Loucy (cell line): ENCODE results near the gene LCE2D.

ENCODE experiments used
- H2AFZ ChIP-seq: fragments of 200-600 bp; sonication (generic); 2 replicates; pipeline ENCODE4 v1.6.0; 2016; ENCODE audit warnings: antibody characterized with exemption, mild to moderate bottlenecking, low read length, moderate library complexity
- H3F3A ChIP-seq: fragments of 200-600 bp; 2 replicates; pipeline ENCODE4 v1.6.0; 2016; ENCODE audit warnings: antibody characterized with exemption, low read depth, mild to moderate bottlenecking
- H3K27me3 ChIP-seq: fragments of 200-600 bp; sonication (generic); 2 replicates; pipeline ENCODE4 v1.6.1; 2014; ENCODE audit warnings: low read length, mild to moderate bottlenecking; ENCODE audit not compliant: insufficient read depth, poor library complexity, severe bottlenecking
- H3K36me3 ChIP-seq: fragments of 200-600 bp; sonication (generic); 2 replicates; pipeline ENCODE4 v1.6.1; 2016; ENCODE audit warnings: low read length; ENCODE audit not compliant: insufficient read depth
- H3K4me1 ChIP-seq: fragments of 200-600 bp; sonication (generic); 2 replicates; pipeline ENCODE4 v1.5.1; 2014; ENCODE audit warnings: low read length, mild to moderate bottlenecking; ENCODE audit not compliant: insufficient read depth, poor library complexity, severe bottlenecking
- H3K4me2 ChIP-seq: fragments of 200-600 bp; sonication (generic); 2 replicates; pipeline ENCODE4 v1.6.0; 2014; ENCODE audit warnings: antibody characterized with exemption, low read length, low read depth, mild to moderate bottlenecking; ENCODE audit not compliant: poor library complexity, severe bottlenecking
- H3K4me3 ChIP-seq: fragments of 200-600 bp; sonication (generic); 2 replicates; pipeline ENCODE4 v1.5.1; 2014; ENCODE audit warnings: low read length, mild to moderate bottlenecking, mixed read lengths; ENCODE audit not compliant: poor library complexity, severe bottlenecking
- H3K79me2 ChIP-seq: fragments of 200-600 bp; sonication (generic); 2 replicates; pipeline ENCODE4 v1.6.1; 2014; ENCODE audit warnings: low read length; ENCODE audit not compliant: insufficient read depth
- H3K9ac ChIP-seq: fragments of 200-600 bp; sonication (generic); 2 replicates; pipeline ENCODE4 v1.6.0; 2014; ENCODE audit warnings: mild to moderate bottlenecking, low read depth, low read length, moderate library complexity; ENCODE audit not compliant: poor library complexity, severe bottlenecking
- H3K9me2 ChIP-seq: fragments of 200-600 bp; sonication (generic); replicated peaks from 2 replicates; pipeline ENCODE4 v1.6.1; 2016; ENCODE audit warnings: low read depth, low read length, mixed read lengths
- H3K9me3 ChIP-seq: fragments of 200-600 bp; sonication (generic); 2 replicates; pipeline ENCODE4 v1.6.1; 2014; ENCODE audit warnings: mild to moderate bottlenecking, antibody characterized with exemption, low read length, low read depth; ENCODE audit not compliant: insufficient read depth
- H4K20me1 ChIP-seq: fragments of 200-600 bp; sonication (generic); 2 replicates; pipeline ENCODE4 v1.6.0; 2014; ENCODE audit warnings: antibody characterized with exemption, low read length, mild to moderate bottlenecking; ENCODE audit not compliant: insufficient read depth, poor library complexity, severe bottlenecking
- EZH2phosphoT487 ChIP-seq: fragments of 200-600 bp; IDR thresholded peaks from 2 replicates; pipeline ENCODE4 v1.6.1; 2018; ENCODE audit warnings: antibody characterized with exemption, mild to moderate bottlenecking, moderate library complexity, borderline replicate concordance
- TF ChIP-seq, protein P1 (sequence below): fragments of 200-600 bp; sonication (generic); conservative IDR thresholded peaks from 2 replicates; pipeline ENCODE4 v1.5.1; 2014; ENCODE audit warnings: mild to moderate bottlenecking, antibody characterized with exemption, low read length

Gene LCE2D

GRCh38 chr1:152630596-152630995, 32.6 kb upstream of the LCE2D start:
- no peaks in the 10 kb centered on the region for H3K36me3 ChIP-seq
- H3K79me2 ChIP-seq: no peaks in the 10 kb centered on the region
- no peaks in the 10 kb centered on the region for H3K4me1 ChIP-seq
- no peaks in the 10 kb centered on the region for H3K9me3 ChIP-seq
- no peaks in the 10 kb centered on the region for H4K20me1 ChIP-seq
- H3F3A ChIP-seq: no peaks in the 10 kb centered on the region
- H3K9me2 ChIP-seq: no peaks in the 10 kb centered on the region
- H3K4me3 ChIP-seq: no peak overlapping the region
- no peak overlapping the region for H2AFZ ChIP-seq
- no peaks in the 10 kb centered on the region for H3K27me3 ChIP-seq
- TF ChIP-seq, protein P1, sequence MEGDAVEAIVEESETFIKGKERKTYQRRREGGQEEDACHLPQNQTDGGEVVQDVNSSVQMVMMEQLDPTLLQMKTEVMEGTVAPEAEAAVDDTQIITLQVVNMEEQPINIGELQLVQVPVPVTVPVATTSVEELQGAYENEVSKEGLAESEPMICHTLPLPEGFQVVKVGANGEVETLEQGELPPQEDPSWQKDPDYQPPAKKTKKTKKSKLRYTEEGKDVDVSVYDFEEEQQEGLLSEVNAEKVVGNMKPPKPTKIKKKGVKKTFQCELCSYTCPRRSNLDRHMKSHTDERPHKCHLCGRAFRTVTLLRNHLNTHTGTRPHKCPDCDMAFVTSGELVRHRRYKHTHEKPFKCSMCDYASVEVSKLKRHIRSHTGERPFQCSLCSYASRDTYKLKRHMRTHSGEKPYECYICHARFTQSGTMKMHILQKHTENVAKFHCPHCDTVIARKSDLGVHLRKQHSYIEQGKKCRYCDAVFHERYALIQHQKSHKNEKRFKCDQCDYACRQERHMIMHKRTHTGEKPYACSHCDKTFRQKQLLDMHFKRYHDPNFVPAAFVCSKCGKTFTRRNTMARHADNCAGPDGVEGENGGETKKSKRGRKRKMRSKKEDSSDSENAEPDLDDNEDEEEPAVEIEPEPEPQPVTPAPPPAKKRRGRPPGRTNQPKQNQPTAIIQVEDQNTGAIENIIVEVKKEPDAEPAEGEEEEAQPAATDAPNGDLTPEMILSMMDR: no peak
- TF ChIP-seq EZH2phosphoT487: no peak
- H3K4me2 ChIP-seq: no peak overlapping the region
- H3K9ac ChIP-seq: no peak overlapping the region

DNA sequence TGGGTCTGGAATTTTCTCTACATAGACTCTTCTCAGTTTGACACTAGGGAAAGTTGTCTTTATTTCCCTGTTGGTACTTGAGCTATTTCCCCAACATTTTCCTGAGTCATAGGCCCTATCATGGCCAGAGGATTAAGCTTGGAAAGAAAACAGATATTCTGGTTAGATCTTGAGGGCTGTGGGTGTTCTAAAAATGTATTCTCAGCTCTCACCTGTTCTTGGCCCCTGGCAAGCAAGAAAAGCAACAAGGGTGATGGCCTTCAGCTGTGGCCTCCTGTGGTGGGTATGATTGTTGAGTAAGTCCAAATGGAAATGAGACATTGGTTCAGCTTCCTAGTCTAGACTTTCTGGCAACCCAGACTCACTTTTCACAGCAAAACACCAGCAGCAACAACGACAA, 22.8 kb upstream of the LCE2D start:
- no peaks in the 10 kb centered on the region for H3K9me2 ChIP-seq
- H2AFZ ChIP-seq: no peak overlapping the region
- H3K79me2 ChIP-seq: no peaks in the 10 kb centered on the region
- H3K9me3 ChIP-seq: no peaks in the 10 kb centered on the region
- TF ChIP-seq, protein P1: no peak
- no peak for TF ChIP-seq EZH2phosphoT487
- H3K27me3 ChIP-seq: no peaks in the 10 kb centered on the region
- no peak overlapping the region for H3K4me3 ChIP-seq
- no peaks in the 10 kb centered on the region for H3F3A ChIP-seq
- no peak overlapping the region for H3K9ac ChIP-seq
- no peak overlapping the region for H3K4me2 ChIP-seq
- no peaks in the 10 kb centered on the region for H4K20me1 ChIP-seq
- no peaks in the 10 kb centered on the region for H3K36me3 ChIP-seq
- no peaks in the 10 kb centered on the region for H3K4me1 ChIP-seq

DNA sequence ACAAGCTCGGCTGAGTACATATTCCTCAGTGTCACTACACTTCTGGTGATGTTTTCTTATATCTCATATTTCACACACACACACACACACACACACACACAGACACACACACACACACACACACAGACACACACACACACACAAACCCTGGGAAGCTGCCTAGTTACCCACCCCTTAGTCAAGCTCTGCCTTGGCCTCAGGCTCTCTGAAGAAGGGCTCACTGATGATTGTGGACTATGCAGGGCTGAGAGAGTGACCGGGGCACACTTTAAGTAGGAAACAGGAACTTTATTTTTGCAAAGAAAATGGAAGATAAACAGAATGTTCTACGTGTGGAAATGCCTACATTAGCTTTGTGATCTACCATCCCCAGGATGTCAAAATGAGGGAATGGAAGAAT, 19.2 kb upstream of the LCE2D start:
- Histone ChIP-seq H3K9me2 (no peaks in the 10 kb centered on the region), H3K36me3 (no peaks in the 10 kb centered on the region), H3K9me3 (no peaks in the 10 kb centered on the region), H3K4me2 (no peak overlapping the region), H3K79me2 (no peaks in the 10 kb centered on the region), H3K9ac (no peak overlapping the region), H4K20me1 (no peaks in the 10 kb centered on the region), H3K27me3 (no peaks in the 10 kb centered on the region), H3K4me3 (no peak overlapping the region), H3F3A (no peaks in the 10 kb centered on the region), H2AFZ (no peak overlapping the region), H3K4me1 (no peaks in the 10 kb centered on the region)
- TF ChIP-seq EZH2phosphoT487: no peak
- TF ChIP-seq, protein P1: no peak
